ENCODE measurements around the gene CDH13.

CDH13 gene

DNA sequence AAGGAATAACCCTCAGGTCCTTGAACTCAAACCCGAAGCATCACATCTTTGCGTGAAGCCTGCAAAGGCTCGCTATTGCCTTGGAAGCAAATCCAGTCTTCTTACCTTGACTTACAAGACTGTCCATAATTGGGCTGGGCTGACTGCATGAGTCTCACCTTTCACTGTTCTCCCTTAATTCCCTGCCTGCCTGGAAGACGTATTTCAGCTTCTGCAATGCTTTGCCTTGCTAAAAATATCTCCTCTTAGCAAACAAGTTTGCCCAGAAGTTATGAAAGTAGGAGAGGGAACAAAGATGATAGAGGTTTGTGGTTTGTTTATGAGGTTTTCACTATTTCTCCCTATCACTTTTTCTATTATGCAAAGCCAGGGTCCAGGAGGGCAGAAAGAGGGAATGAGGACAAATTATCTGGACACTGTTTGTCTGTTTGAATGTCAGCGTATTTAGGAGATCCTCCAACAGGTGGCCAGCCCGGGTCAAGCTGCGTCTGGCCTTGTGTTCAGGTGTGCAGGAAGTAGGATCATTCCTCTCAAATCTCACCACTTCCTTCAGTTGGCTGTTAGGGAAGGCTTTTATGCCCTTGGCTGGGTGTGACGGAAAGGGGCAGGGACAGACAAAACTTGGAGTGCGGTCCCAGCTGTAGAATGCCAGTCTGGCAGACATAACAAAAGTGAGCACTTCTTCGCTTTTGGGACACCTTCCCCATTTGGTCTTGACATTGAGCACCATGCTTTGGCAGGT, 488.9 kb downstream of the CDH13 start:
- H3K27ac ChIP-seq = no peak overlapping the region
- DNase-seq = no peak
- no peak overlapping the region for H3K4me3 ChIP-seq (ENCODE audit: low read depth, low read length)
- H3K9me3 ChIP-seq (ENCODE audit: severe bottlenecking) = no peaks in the 10 kb centered on the region
- no peaks in the 10 kb centered on the region for H3K36me3 ChIP-seq
- TF ChIP-seq, protein P1, sequence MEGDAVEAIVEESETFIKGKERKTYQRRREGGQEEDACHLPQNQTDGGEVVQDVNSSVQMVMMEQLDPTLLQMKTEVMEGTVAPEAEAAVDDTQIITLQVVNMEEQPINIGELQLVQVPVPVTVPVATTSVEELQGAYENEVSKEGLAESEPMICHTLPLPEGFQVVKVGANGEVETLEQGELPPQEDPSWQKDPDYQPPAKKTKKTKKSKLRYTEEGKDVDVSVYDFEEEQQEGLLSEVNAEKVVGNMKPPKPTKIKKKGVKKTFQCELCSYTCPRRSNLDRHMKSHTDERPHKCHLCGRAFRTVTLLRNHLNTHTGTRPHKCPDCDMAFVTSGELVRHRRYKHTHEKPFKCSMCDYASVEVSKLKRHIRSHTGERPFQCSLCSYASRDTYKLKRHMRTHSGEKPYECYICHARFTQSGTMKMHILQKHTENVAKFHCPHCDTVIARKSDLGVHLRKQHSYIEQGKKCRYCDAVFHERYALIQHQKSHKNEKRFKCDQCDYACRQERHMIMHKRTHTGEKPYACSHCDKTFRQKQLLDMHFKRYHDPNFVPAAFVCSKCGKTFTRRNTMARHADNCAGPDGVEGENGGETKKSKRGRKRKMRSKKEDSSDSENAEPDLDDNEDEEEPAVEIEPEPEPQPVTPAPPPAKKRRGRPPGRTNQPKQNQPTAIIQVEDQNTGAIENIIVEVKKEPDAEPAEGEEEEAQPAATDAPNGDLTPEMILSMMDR (IDR thresholded peaks at IDR 0.05; ENCODE audit: low read depth, low read length) = no peak
- no peaks in the 10 kb centered on the region for H3K27me3 ChIP-seq (ENCODE audit: insufficient read depth, low read depth, severe bottlenecking)

DNA sequence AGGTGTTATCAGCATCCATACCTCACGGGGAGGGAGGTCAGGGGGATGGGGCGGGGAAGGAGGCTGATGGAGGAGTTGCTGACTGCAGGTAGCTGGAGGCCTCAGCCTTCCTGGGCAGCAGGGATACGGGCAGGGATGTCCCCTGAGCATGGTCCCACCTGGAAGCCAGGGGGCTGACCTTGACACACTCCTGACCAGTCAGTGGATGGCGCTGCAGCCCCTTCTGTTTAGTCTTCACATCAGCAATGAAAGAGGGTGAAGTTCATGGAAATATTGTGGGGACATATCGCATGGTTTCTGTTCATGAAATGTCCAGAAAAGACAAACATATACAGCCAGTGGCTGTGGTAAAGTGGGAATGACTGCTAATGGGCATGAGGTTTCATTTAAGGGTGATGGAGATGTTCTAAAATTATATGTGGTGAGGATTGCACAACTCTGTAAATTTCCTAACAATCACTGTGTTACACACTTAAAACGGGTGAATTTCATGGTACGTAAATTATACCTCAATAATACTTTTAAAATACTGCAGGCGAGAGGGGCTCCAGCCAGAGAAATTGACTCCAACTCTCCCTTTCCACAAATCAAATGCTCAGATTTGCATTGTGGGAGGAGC, 489.6 kb downstream of the CDH13 start:
- TF ChIP-seq, protein P1 (IDR thresholded peaks at IDR 0.05; ENCODE audit: low read depth, low read length) = no peak
- no peak for DNase-seq
- no peak overlapping the region for H3K27ac ChIP-seq
- H3K27me3 ChIP-seq (ENCODE audit: insufficient read depth, low read depth, severe bottlenecking) = no peaks in the 10 kb centered on the region
- no peaks in the 10 kb centered on the region for H3K9me3 ChIP-seq (ENCODE audit: severe bottlenecking)
- H3K4me3 ChIP-seq (ENCODE audit: low read depth, low read length) = no peak overlapping the region
- no peaks in the 10 kb centered on the region for H3K36me3 ChIP-seq

DNA sequence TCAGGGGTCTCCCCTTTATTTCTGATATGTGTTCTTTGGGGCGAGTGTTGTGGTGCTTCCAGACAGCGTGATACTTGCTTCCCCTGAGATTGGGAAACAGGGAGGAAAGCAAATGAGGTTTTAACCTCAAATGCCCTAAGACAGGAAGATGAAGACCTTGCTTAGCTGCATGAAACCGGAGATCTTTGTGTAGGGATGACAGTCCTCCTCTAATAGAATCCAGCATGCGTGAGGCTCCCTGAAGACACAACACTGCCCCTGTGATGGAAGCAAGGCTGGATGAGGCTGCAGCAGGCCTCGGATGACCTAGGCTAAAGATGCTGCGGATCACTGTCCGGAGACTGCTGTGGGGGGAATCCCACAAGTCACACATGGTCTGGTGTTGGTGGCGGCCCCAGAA, 491.0 kb downstream of the CDH13 start:
- no peak overlapping the region for H3K4me3 ChIP-seq (ENCODE audit: low read depth, low read length)
- no peaks in the 10 kb centered on the region for H3K36me3 ChIP-seq

DNA sequence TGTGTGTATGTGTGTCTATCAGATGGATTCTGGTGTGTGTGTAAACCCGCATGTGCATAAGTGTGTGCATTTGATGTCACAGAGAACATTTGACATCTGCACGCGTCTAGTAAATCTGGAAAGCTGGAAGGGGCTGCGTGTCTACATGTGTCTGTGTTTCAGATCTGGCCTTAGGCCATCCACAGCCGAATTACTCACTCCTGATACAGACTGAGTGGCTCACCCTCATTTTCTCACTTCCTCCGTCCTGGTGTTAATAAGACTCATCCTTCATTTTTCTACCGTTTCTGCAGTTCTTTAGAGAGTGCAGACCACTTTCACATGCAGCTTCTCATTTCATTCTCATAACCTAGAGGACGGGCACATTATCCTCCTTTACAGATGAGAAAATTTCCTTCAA, 491.6 kb downstream of the CDH13 start:
- H3K27ac ChIP-seq = no peak overlapping the region
- no peaks in the 10 kb centered on the region for H3K36me3 ChIP-seq
- H3K27me3 ChIP-seq (ENCODE audit: insufficient read depth, low read depth, severe bottlenecking) = no peaks in the 10 kb centered on the region
- no peak overlapping the region for H3K4me3 ChIP-seq (ENCODE audit: low read depth, low read length)
- no peak for DNase-seq
- TF ChIP-seq, protein P1 (IDR thresholded peaks at IDR 0.05; ENCODE audit: low read depth, low read length) = no peak
- no peaks in the 10 kb centered on the region for H3K9me3 ChIP-seq (ENCODE audit: severe bottlenecking)

More for the DNA sequence above, 491.0 kb downstream of the CDH13 start:
- Histone ChIP-seq H3K27ac (no peak overlapping the region), H3K9me3 (ENCODE audit: severe bottlenecking) (no peaks in the 10 kb centered on the region), H3K27me3 (ENCODE audit: insufficient read depth, low read depth, severe bottlenecking) (no peaks in the 10 kb centered on the region)
- TF ChIP-seq, protein P1 (IDR thresholded peaks at IDR 0.05; ENCODE audit: low read depth, low read length) = no peak
- no peak for DNase-seq

DNA sequence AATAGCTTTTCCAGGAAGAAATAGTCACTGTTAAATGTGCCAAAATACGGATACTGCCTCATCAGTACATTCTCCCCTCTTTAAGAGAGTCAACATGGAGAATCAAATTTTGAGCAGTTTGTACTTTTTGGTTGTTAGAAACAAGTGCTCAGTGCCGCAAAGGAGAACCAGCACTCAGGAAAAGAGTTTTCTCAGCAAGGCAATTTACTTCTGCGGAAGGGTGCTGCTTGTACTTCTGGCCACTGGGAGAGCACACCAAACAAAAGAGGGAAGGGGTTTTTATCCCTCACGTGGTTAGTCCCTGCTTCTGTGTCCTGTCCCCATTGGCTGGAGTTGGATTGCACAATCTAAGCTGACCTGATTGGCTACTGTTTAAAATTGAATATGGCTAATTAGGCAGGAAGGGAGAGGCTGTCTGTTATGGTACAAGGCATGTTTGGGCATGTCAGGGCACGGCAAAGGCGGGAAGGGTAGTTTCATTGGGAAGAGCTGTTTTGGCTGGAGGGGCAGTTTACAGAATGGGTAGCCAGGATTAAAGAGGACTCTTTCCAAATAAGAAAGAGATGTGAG, 499.3 kb downstream of the CDH13 start:
- DNase-seq = no peak
- H3K27me3 ChIP-seq (ENCODE audit: insufficient read depth, low read depth, severe bottlenecking) = no peaks in the 10 kb centered on the region
- H3K4me3 ChIP-seq (ENCODE audit: low read depth, low read length) = no peak overlapping the region
- TF ChIP-seq, protein P1 (IDR thresholded peaks at IDR 0.05; ENCODE audit: low read depth, low read length) = no peak
- H3K9me3 ChIP-seq (ENCODE audit: severe bottlenecking) = no peaks in the 10 kb centered on the region
- no peaks in the 10 kb centered on the region for H3K36me3 ChIP-seq
- H3K27ac ChIP-seq = no peak overlapping the region
